GM19035 (cell line): ENCODE measurements around the gene C3orf18.

Source experiments
- ATAC-seq: cut with Tn5 transposase; IDR thresholded peaks from one replicate; pipeline ENCODE4 v1.9.1; 2021; ENCODE audit not compliant: unreplicated experiment

Gene C3orf18

DNA sequence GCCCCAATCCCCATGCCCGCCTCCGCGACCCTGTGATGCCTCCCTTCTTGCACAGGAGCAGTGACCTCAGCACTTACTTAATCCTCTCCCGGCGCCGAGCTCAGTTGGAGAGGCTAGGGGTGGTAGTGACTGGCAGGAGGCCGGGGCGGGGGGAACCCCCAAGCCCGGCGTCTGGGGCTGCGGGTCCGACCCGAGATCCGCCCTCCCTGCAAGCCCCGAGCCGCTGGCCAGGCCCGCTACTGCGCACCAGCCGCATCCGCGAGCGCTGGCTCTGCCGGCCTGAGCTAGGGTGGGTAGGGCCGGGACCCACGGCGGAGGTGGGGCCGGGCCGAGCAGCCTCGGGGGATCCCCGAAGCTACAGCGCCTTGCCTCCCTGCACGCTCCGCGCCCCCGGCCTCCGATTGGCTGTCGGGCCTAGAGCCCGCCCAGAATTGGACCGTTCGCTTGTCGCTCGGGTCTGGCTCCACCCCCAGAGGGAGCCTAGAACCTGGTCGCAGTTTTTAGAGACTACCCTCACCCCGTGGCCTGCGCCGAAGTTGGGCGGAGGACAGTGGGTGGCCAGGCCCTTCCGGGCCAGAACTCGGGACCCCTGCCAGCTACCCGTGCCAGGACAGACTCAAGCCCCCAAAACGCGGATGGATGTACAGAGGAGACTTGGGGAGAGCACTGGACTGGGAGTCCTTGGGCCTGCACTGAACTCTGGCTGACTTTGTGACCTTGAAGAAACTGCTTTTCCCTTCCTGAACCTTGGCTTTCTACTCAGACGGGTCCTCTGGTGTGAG is at the start of gene C3orf18:
Gene C3orf18 (minus strand): TSS at position 362 of the 782 bp plus-strand sequence. CDS start 2,048 bp downstream, outside the sequence.
- peak; percentile 79 for ATAC-seq

GRCh38 chr3:50616770-50617095 is 49.2 kb upstream of the C3orf18 start:
- ATAC-seq, result peak; percentile 71

GRCh38 chr3:50616003-50616769 is 48.6 kb upstream of the C3orf18 start:
- ATAC-seq, result peak; percentile 34

GRCh38 chr3:50615190-50615589 is 47.6 kb upstream of the C3orf18 start:
- ATAC-seq, result no peak

GRCh38 chr3:50612970-50613846 is 45.7 kb upstream of the C3orf18 start:
- ATAC-seq, result no peak

- no peak for ATAC-seq
These were observed 44.8 kb upstream of the C3orf18 start for GRCh38 chr3:50612234-50612882.

DNA sequence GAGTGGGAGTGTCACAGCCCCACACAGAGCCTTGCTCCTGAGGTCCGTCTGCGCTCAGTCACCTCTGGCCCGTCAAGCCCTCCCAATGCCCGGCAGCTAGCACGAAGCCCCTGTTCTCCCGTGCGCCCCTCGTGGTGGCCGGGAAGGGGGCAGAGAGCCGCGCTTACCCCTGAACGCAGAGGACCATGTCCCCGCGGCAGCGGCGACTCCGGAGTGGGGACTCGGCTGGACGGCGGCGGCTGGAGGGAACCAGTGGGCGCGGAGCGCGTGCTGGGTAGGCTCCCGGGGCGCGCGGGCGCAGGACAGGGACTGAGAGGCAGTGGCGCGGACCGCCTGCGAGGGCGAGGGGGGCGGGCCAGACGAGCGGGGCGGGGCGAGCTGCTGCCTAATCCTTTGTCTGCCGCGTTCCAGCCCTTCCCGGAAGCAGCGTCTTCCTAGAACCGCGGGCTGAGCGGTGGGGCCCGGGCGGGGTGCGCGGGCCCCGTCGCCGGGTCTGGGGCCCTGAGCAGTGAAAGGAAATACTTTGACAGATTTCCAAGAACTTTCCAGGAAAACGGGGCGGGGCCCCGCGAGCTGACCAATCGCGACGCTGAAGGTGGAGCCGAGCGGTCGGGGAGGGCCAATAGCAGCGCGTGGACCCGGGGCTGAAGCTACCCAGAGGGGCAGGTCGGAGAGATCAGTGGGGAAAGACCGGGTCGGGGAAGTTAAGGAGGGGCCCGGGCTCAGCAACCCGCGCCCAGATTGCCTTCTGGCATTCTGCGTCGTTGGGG is 44.1 kb upstream of the C3orf18 start, which contains the start of gene CISH:
Gene CISH (minus strand): TSS at position 311 of the 770 bp plus-strand sequence. CDS start 124 bp downstream, at position 187.
- ATAC-seq, result peak; percentile 76

- no peak for ATAC-seq
These were observed 43.5 kb upstream of the C3orf18 start for GRCh38 chr3:50610992-50611463.

DNA sequence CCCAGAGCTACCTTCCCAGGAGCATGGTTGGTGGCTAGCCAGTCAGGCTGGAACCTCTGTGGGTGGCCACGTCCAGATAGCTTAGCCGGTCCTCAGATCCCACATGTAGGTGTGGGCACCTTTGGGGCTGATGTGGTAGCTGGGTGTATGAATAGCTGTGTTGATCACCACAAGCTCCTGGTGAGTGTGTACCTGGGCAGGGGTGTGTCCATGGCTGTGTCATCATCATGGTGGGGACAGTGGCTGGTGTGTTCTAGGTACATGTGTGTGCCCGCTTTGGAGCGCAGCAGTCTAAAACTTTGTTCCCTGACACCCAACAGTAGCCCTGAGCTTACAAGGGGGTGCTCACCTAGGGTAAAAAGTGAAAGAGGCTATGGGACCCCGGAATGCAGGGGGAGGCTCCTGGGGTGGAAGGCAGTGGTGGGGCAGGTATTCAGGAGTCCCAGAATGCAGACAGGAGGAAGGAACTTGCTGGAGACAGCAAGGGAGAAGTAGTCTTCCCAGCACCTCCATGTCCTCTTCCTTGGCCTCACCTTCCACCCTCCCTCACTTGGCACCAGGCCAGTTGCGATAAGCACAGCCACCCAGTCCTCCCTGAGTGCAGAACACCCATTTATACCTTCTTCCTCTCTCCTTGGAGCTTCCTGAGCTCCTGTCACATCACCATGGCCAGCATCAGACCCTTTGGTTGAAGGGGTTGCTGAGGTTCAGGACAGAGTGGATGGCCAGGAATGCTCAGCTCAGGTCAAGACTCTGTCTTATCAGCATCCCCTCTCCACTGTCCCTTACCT is 42.8 kb upstream of the C3orf18 start:
- no peak for ATAC-seq

DNA sequence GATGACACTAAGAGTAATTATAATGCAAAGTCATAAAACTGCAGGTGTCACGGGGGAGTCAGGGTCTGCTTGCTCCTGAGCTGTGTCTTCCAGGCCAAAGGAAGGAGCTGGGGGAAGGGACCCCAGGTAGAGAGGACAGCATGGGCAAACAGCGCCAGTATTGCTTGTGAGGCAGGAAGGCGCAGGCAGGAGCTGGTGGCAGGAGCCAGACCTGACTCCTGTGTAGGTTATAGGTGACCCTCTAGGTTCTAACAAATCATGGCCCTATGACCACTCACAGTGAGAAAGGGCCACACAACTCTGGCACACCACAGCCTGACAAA is 42.2 kb upstream of the C3orf18 start:
- no peak for ATAC-seq

- no peak for ATAC-seq
These were observed 41.7 kb upstream of the C3orf18 start for GRCh38 chr3:50609071-50609762.

GRCh38 chr3:50608278-50608677 is 40.7 kb upstream of the C3orf18 start:
- ATAC-seq, result no peak

GRCh38 chr3:50607271-50608091 is 39.9 kb upstream of the C3orf18 start:
- no peak for ATAC-seq

GRCh38 chr3:50606596-50606995 is 39.0 kb upstream of the C3orf18 start:
- no peak for ATAC-seq

DNA sequence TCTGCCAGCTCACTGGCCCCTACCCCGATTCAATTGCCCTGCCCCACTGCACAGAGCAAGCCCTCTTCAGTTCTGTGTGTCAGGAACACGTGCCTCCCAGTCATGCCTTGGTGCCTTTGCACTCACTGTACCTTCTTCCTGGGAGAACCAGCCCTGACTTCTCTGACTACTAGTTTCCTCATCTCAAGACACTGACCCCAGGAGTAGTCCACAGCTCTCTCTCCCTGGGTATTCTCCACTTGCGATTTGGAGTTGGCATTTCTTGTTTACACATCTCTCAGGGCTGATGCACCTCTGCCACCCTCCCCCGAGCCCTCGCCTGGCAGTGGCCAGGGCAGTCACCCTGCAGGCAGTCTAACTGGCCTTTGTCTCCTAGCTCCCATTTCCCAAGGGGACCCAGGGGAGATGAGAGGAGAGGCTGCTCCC is 38.4 kb upstream of the C3orf18 start:
- ATAC-seq, result no peak

DNA sequence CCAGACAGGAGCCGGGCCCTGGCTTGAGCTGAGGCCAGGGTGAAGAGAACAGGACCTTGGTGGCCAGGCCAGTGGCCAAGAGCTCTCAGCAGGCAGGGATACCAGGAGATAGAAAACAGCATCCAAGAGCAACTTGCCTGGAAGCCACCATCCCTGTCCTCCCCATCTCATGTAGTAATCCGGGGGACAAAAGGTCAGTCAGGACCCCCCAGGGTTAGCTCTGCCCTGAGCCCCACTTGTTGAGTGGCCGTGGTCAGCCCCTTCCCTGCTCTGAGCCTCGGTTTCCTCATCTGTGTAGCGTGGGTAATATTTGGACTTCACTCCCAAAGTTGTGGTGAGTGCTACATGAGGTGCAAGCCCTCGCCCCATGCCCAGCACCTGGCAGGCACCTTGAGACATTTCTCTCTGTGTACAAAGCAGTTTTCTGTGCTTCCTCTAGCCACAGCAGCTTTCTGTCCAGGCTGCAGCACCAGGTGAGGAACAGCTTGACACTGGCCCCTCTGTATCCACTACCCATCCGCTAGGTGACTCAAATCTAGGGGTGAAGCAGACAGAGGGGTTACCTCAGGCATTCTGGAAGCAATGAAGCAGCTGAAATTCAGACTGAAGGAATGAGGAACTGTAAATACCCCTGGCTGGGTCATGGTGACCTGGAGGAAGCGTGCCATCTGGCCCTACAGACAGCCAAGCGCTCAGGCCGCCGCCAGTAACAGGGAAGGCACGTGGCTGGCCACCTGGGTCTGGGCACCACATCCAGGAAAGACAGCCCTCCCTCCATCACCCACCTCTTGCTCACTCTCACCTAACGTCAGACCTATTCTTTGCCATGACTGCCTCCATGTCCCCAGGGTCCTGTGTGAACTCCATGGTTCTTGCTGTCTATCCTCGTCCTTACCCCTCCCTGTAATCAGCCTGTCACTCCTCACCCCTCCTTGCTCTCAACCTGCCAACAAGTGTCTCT is 37.4 kb upstream of the C3orf18 start:
- ATAC-seq, result no peak
